ENCODE measurements around the gene MEF2D.

Gene MEF2D

GRCh38 chr1:156538711-156539440 is 38.3 kb upstream of the MEF2D start:
- no peak for TF ChIP-seq CTCF (IDR thresholded peaks at IDR 0.05)
- Histone ChIP-seq H3K4me3 (ENCODE audit: low read depth in 1 of 2, low read length in 1 of 2) (no peak overlapping the region), H3K4me1 (ENCODE audit: control insufficient read depth in 1 of 2, insufficient read depth in 1 of 2, low read depth in 1 of 2, low read length in 1 of 2) (no peaks in the 10 kb centered on the region), H3K27me3 (no peaks in the 10 kb centered on the region), H3K36me3 (peaks cover 93% of the 10 kb centered on the region), H3K27ac (no peak overlapping the region), H3K9me3 (no peaks in the 10 kb centered on the region)

GRCh38 chr1:156537027-156537426 is 36.5 kb upstream of the MEF2D start:
- H3K27me3 ChIP-seq = no peaks in the 10 kb centered on the region
- H3K4me1 ChIP-seq (ENCODE audit: control insufficient read depth in 1 of 2, insufficient read depth in 1 of 2, low read depth in 1 of 2, low read length in 1 of 2) = no peaks in the 10 kb centered on the region
- TF ChIP-seq CTCF (IDR thresholded peaks at IDR 0.05) = no peak
- no peak overlapping the region for H3K27ac ChIP-seq
- no peak overlapping the region for H3K4me3 ChIP-seq (ENCODE audit: low read depth in 1 of 2, low read length in 1 of 2)
- no peaks in the 10 kb centered on the region for H3K9me3 ChIP-seq
- H3K36me3 ChIP-seq = peaks cover 95% of the 10 kb centered on the region

- no peak overlapping the region for H3K27ac ChIP-seq
- no peak for TF ChIP-seq CTCF (IDR thresholded peaks at IDR 0.05)
- no peaks in the 10 kb centered on the region for H3K27me3 ChIP-seq
- H3K9me3 ChIP-seq = no peaks in the 10 kb centered on the region
- H3K4me3 ChIP-seq (ENCODE audit: low read depth in 1 of 2, low read length in 1 of 2) = no peak overlapping the region
- H3K4me1 ChIP-seq (ENCODE audit: control insufficient read depth in 1 of 2, insufficient read depth in 1 of 2, low read depth in 1 of 2, low read length in 1 of 2) = no peaks in the 10 kb centered on the region
- peaks cover 91% of the 10 kb centered on the region for H3K36me3 ChIP-seq
Observed at GRCh38 chr1:156534424-156535060, 34.0 kb upstream of the MEF2D start.

GRCh38 chr1:156533568-156534220 is 33.1 kb upstream of the MEF2D start:
- no peaks in the 10 kb centered on the region for H3K27me3 ChIP-seq
- H3K4me3 ChIP-seq (ENCODE audit: low read depth in 1 of 2, low read length in 1 of 2) = no peak overlapping the region
- TF ChIP-seq CTCF (IDR thresholded peaks at IDR 0.05) = no peak
- H3K4me1 ChIP-seq (ENCODE audit: control insufficient read depth in 1 of 2, insufficient read depth in 1 of 2, low read depth in 1 of 2, low read length in 1 of 2) = no peaks in the 10 kb centered on the region
- no peaks in the 10 kb centered on the region for H3K9me3 ChIP-seq
- no peak overlapping the region for H3K27ac ChIP-seq
- peaks cover 91% of the 10 kb centered on the region for H3K36me3 ChIP-seq

GRCh38 chr1:156532374-156532773 is 31.8 kb upstream of the MEF2D start:
- H3K27ac ChIP-seq = no peak overlapping the region
- H3K27me3 ChIP-seq = no peaks in the 10 kb centered on the region
- H3K4me1 ChIP-seq (ENCODE audit: control insufficient read depth in 1 of 2, insufficient read depth in 1 of 2, low read depth in 1 of 2, low read length in 1 of 2) = no peaks in the 10 kb centered on the region
- H3K4me3 ChIP-seq (ENCODE audit: low read depth in 1 of 2, low read length in 1 of 2) = no peak overlapping the region
- H3K36me3 ChIP-seq = peaks cover 93% of the 10 kb centered on the region
- H3K9me3 ChIP-seq = no peaks in the 10 kb centered on the region
- no peak for TF ChIP-seq CTCF (IDR thresholded peaks at IDR 0.05)

All from neutrophil (primary cell).